A549 (cell line): ENCODE data around the gene EPS8L2.

Experiments used
- BHLHE40 ChIP-seq: IDR thresholded peaks from 2 replicates; pipeline ENCODE4 v1.6.1; 2012; ENCODE audit warnings: low read depth, low read length, inconsistent platforms
- CBX2 ChIP-seq: fragments of 200-600 bp; sonication (generic); IDR thresholded peaks from 2 replicates; pipeline ENCODE4 v1.6.1; 2016; ENCODE audit warnings: low read depth, mild to moderate bottlenecking, borderline replicate concordance
- CEBPB ChIP-seq, 2 experiments: fragments of >200 bp in 1 of 2; sonication (Bioruptor Twin) in 1 of 2; formaldehyde crosslinking in 1 of 2; IDR thresholded peaks; 2 replicates each; pipeline ENCODE4 v1.6.1; 2012 to 2016
- ESRRA ChIP-seq: fragments of 150-350 bp; IDR thresholded peaks from 2 replicates; pipeline ENCODE4 v1.6.1; 2014; ENCODE audit warnings: mild to moderate bottlenecking, low read length, borderline replicate concordance
- HEYL ChIP-seq: fragments of 250-450 bp; sonication (Bioruptor Pico); IDR thresholded peaks from 2 replicates; pipeline ENCODE4 v1.8.0; 2021; ENCODE audit warnings: mild to moderate bottlenecking, moderate library complexity
- KDM1A ChIP-seq: fragments of 200-600 bp; sonication (generic); IDR thresholded peaks from 2 replicates; pipeline ENCODE4 v1.6.1; 2016; ENCODE audit warnings: low read depth, mild to moderate bottlenecking
- POLR2A ChIP-seq: IDR thresholded peaks from 2 replicates; pipeline ENCODE4 v1.6.1; 2012; ENCODE audit warnings: mild to moderate bottlenecking, low read length
- RAD21 ChIP-seq, 2 experiments: fragments of >200 bp in 1 of 2; sonication (Bioruptor Twin) in 1 of 2; formaldehyde crosslinking in 1 of 2; IDR thresholded peaks in 1 of 2; conservative IDR thresholded peaks in 1 of 2; 2 replicates in 1 of 2; 3 replicates in 1 of 2; pipeline ENCODE4 v1.6.1; 2012 to 2018; ENCODE audit warnings: inconsistent platforms in 1 of 2
- RARB ChIP-seq: fragments of 250-450 bp; sonication (Bioruptor Pico); IDR thresholded peaks from 2 replicates; pipeline ENCODE4 v1.8.0; 2021; ENCODE audit warnings: mild to moderate bottlenecking, moderate library complexity
- RCOR1 ChIP-seq: fragments of 150-350 bp; IDR thresholded peaks from 2 replicates; pipeline ENCODE4 v1.6.1; 2014; ENCODE audit warnings: antibody characterized with exemption, low read length, low read depth
- SREBF2 ChIP-seq: fragments of 450-650 bp; IDR thresholded peaks from 2 replicates; pipeline ENCODE4 v1.6.1; 2014; ENCODE audit warnings: mild to moderate bottlenecking, moderate library complexity
- TF ChIP-seq, protein P1 (sequence below): fragments of >200 bp; sonication (Bioruptor Twin); formaldehyde crosslinking; IDR thresholded peaks from 3 replicates; pipeline ENCODE4 v1.5.1; 2016
- TF ChIP-seq, protein P2 (sequence below): fragments of >200 bp; sonication (Bioruptor Twin); formaldehyde crosslinking; IDR thresholded peaks from 3 replicates; pipeline ENCODE4 v1.6.1; 2016

DNA sequence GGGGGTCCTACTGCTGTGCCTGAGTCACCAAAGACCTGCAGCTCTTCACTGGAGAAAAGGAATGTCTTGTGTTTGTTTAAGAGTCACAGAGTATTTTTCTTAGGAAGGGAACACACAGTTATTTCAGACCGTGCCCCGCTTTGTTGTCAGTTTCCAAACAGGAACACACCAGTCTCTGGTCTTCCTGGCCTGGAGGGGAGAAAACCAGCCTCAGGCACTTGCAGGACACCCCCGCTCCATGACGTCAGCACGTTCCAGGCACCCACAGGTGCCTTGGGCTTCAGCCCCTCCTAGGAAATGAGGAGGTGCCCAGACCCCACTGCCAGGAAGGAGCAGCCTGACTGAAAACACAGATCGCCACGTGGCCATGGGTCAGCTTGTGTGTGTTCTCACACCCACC is 16.4 kb upstream of the EPS8L2 start:
- TF ChIP-seq POLR2A: no peak
- TF ChIP-seq, protein P1, sequence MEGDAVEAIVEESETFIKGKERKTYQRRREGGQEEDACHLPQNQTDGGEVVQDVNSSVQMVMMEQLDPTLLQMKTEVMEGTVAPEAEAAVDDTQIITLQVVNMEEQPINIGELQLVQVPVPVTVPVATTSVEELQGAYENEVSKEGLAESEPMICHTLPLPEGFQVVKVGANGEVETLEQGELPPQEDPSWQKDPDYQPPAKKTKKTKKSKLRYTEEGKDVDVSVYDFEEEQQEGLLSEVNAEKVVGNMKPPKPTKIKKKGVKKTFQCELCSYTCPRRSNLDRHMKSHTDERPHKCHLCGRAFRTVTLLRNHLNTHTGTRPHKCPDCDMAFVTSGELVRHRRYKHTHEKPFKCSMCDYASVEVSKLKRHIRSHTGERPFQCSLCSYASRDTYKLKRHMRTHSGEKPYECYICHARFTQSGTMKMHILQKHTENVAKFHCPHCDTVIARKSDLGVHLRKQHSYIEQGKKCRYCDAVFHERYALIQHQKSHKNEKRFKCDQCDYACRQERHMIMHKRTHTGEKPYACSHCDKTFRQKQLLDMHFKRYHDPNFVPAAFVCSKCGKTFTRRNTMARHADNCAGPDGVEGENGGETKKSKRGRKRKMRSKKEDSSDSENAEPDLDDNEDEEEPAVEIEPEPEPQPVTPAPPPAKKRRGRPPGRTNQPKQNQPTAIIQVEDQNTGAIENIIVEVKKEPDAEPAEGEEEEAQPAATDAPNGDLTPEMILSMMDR: no peak
- no peak for TF ChIP-seq RCOR1
- no peak for TF ChIP-seq CEBPB (IDR thresholded peaks at IDR 0.05)
- TF ChIP-seq SREBF2: no peak
- no peak for TF ChIP-seq CBX2
- TF ChIP-seq RARB (CRISPR knock-in tag): no peak
- no peak for TF ChIP-seq KDM1A
- no peak for TF ChIP-seq BHLHE40
- no peak for TF ChIP-seq RAD21 (conservative IDR thresholded peaks at IDR 0.05 in 1 of 2, IDR thresholded peaks at IDR 0.05 in 1 of 2)
- no peak for TF ChIP-seq HEYL
- TF ChIP-seq ESRRA: no peak
- TF ChIP-seq, protein P2, sequence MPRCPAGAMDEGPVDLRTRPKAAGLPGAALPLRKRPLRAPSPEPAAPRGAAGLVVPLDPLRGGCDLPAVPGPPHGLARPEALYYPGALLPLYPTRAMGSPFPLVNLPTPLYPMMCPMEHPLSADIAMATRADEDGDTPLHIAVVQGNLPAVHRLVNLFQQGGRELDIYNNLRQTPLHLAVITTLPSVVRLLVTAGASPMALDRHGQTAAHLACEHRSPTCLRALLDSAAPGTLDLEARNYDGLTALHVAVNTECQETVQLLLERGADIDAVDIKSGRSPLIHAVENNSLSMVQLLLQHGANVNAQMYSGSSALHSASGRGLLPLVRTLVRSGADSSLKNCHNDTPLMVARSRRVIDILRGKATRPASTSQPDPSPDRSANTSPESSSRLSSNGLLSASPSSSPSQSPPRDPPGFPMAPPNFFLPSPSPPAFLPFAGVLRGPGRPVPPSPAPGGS: no peak
